Measurements from ENCODE around the gene ASH1L. TPM values are rescaled to one million over a fixed set of nuclear protein-coding genes. Genes with fewer than 3 reads are reported as not detected.
A peak's percentile ranks its signal among the peaks of the same experiment; 100 is the strongest.

Gene ASH1L
- total RNA-seq, 6 experiments from 2014 or later = 25.7 to 32.5 (median 26.7) TPM

GRCh38 chr1:155553349-155553748 is 9.3 kb downstream of the ASH1L start:
- no peak for TF ChIP-seq CTCF (IDR thresholded peaks at IDR 0.05)
- no peak for DNase-seq
- Mint-ChIP-seq H3K9me3 (no peaks in the 10 kb centered on the region), H3K36me3 (ENCODE audit: low read depth) (peaks cover 13% of the 10 kb centered on the region), H3K27ac (no peak overlapping the region; the same call in 1 of the 2 replicates), H3K4me1 (ENCODE audit: low read depth) (peaks cover 10% of the 10 kb centered on the region), H3K27me3 (ENCODE audit: insufficient read depth) (no peaks in the 10 kb centered on the region), H3K4me3 (no peak overlapping the region)

GRCh38 chr1:155548706-155549105 is 13.9 kb downstream of the ASH1L start:
- no peak overlapping the region for H3K4me3 Mint-ChIP-seq
- DNase-seq = no peak
- no peak overlapping the region; the same call in 1 of the 2 replicates for H3K27ac Mint-ChIP-seq
- no peak for TF ChIP-seq CTCF (IDR thresholded peaks at IDR 0.05)
- H3K4me1 Mint-ChIP-seq (ENCODE audit: low read depth) = peaks cover 19% of the 10 kb centered on the region
- peaks cover 13% of the 10 kb centered on the region for H3K36me3 Mint-ChIP-seq (ENCODE audit: low read depth)
- no peaks in the 10 kb centered on the region for H3K9me3 Mint-ChIP-seq
- H3K27me3 Mint-ChIP-seq (ENCODE audit: insufficient read depth) = no peaks in the 10 kb centered on the region; the same call in 1 of the 2 replicates

- no peaks in the 10 kb centered on the region for H3K9me3 Mint-ChIP-seq
- H3K36me3 Mint-ChIP-seq (ENCODE audit: low read depth) = no peaks in the 10 kb centered on the region
- no peaks in the 10 kb centered on the region; the same call in 1 of the 2 replicates for H3K27me3 Mint-ChIP-seq (ENCODE audit: insufficient read depth)
- 0 out of 2 replicates have a peak overlapping the region, but pooled peaks have one; percentile 4 for H3K27ac Mint-ChIP-seq
- TF ChIP-seq CTCF (IDR thresholded peaks at IDR 0.05) = no peak
- no peak overlapping the region for H3K4me3 Mint-ChIP-seq
- no peak for DNase-seq
- H3K4me1 Mint-ChIP-seq (ENCODE audit: low read depth) = peaks cover 38% of the 10 kb centered on the region
Observed at GRCh38 chr1:155540000-155540874, 22.4 kb downstream of the ASH1L start.

- Mint-ChIP-seq H3K9me3 (no peaks in the 10 kb centered on the region), H3K27ac (no peak overlapping the region), H3K4me1 (ENCODE audit: low read depth) (peaks cover 55% of the 10 kb centered on the region), H3K36me3 (ENCODE audit: low read depth) (peaks cover 4% of the 10 kb centered on the region; the same call in 1 of the 2 replicates), H3K4me3 (no peak overlapping the region), H3K27me3 (ENCODE audit: insufficient read depth) (no peaks in the 10 kb centered on the region)
- TF ChIP-seq CTCF (IDR thresholded peaks at IDR 0.05) = no peak
- DNase-seq = no peak
Observed at GRCh38 chr1:155537193-155537592, 25.4 kb downstream of the ASH1L start.

GRCh38 chr1:155531624-155532023 is 31.0 kb downstream of the ASH1L start:
- H3K27me3 Mint-ChIP-seq (ENCODE audit: insufficient read depth) = no peaks in the 10 kb centered on the region
- H3K9me3 Mint-ChIP-seq = no peaks in the 10 kb centered on the region
- DNase-seq = no peak
- H3K4me3 Mint-ChIP-seq = no peak overlapping the region
- peaks cover 50% of the 10 kb centered on the region for H3K4me1 Mint-ChIP-seq (ENCODE audit: low read depth)
- no peak overlapping the region for H3K27ac Mint-ChIP-seq
- H3K36me3 Mint-ChIP-seq (ENCODE audit: low read depth) = peaks cover 4% of the 10 kb centered on the region
- TF ChIP-seq CTCF (IDR thresholded peaks at IDR 0.05) = no peak

Measured in HFFc6 (cell line).